GM21360 (cell line): ENCODE data around the gene IFIT1.

Experiments used
- ATAC-seq: cut with Tn5 transposase; IDR thresholded peaks from one replicate; pipeline ENCODE4 v1.9.1; 2021; ENCODE audit warnings: mild to moderate bottlenecking, moderate library complexity; ENCODE audit not compliant: unreplicated experiment

The IFIT1 gene, protein sequence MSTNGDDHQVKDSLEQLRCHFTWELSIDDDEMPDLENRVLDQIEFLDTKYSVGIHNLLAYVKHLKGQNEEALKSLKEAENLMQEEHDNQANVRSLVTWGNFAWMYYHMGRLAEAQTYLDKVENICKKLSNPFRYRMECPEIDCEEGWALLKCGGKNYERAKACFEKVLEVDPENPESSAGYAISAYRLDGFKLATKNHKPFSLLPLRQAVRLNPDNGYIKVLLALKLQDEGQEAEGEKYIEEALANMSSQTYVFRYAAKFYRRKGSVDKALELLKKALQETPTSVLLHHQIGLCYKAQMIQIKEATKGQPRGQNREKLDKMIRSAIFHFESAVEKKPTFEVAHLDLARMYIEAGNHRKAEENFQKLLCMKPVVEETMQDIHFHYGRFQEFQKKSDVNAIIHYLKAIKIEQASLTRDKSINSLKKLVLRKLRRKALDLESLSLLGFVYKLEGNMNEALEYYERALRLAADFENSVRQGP

DNA sequence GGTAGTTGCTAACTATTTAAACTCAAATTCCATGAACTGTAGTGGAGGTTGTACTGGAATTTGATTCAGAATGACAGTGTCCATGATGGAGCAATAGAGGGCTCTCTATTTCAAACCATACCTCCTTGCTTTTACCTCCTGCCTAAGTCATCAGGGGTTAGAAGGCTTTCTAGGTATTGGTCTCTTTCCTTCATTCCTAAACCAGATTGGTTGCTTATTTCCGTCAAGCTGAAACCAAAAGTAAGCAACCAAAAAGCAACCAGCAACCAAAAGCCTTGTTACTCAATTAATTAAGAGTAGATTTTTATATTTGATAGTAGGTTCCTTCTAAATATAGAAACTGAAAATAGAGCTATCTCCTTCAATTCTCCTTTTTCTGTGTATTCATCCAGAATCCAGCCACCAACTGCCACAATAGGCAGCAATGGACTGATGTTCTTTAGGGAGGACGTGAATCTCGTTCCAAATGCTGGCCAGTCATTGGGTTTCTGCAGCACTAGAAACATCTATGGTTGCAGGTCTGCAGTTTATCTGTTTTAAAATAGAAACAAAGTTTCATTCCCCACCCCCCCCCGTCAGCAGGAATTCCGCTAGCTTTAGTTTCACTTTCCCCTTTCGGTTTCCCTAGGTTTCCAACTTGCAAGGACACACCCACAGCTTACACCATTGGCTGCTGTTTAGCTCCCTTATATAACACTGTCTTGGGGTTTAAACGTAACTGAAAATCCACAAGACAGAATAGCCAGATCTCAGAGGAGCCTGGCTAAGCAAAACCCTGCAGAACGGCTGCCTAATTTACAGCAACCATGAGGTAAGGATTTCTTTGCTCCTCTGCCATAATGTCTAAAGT, at the start of gene IFIT1:
IFIT1 (plus strand) TSS at position 717 of the 850 bp plus-strand sequence; CDS start at position 807, 90 bp downstream.
- peak; percentile 75 for ATAC-seq

DNA sequence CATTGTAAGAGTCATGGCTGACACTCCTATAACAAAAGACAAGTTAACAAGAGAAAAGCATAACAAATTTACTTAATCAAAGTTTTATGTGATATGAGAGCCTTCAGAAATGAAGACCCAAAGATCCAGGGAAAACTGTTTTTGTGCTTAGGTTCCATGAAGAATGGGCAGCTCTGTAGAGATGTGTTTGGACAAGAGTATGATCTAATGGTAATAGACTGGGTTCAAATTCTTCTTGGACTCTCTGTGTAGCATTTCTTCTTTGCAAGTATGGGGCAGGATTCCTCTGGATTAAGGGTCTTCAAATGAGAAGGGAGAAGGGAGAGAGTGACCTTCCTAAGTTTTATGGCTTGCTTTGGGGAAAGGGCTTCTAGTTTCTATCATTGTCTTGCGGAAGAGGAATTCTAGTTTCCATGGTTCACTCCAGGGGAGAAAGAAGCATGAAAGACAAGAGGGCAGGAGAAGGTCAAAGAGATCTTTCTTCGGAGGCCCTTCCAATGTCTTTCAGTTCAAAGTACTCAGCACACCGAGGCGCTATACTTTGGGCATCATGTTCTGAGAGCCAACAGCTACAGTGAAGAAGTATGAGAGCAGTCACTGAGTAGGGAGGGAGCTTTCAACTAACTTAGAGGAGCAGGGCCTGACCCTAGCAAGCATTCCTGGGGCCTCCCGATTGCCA, 49.2 kb upstream of the IFIT1 start:
- no peak for ATAC-seq

DNA sequence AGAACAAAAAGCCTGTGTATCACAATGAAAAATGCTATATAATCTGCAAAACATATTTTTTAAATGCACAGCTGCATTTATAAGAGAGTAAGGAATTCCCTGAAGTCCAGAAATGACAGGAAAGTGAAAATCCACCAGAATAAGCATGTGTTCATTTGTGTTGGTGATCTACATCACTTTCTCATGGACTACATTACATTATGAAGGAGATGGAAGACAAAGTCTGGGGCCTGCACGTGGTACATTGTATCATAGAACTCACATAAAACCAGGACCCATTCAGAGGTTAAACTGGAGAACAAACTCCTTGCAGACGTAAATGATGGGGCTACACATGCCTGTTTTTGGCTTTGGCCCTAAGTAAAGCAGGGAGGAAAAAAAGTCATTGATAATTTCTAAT, 48.3 kb upstream of the IFIT1 start:
- no peak for ATAC-seq

DNA sequence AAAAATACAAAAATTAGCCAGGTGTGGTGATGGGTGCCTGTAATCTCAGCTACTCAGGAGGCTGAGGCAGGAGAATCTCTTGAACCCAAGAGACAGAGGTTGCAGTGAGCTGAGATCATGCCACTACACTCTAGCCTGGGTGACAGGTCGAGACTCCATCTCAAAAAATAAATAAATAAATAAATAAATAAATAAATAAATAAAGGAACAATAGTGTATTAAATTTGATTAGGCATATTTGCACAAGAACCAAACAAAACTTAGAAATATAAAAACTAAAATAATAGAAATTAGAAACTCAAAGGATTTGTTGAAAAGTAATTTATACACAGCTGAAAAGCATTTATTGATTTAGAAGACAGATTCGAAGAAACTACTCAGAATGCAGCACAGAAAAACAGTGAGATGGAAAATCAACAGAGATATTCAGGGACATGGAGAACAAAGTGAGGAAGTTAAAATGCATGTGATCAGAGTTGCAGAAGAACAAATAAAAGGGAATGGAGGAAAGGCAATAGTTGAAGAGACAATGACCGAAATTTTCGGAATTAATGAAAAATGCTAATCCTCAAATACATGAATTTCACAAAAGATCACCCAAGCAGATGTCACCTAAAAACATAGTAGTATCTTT, 46.9 kb upstream of the IFIT1 start:
- no peak for ATAC-seq

DNA sequence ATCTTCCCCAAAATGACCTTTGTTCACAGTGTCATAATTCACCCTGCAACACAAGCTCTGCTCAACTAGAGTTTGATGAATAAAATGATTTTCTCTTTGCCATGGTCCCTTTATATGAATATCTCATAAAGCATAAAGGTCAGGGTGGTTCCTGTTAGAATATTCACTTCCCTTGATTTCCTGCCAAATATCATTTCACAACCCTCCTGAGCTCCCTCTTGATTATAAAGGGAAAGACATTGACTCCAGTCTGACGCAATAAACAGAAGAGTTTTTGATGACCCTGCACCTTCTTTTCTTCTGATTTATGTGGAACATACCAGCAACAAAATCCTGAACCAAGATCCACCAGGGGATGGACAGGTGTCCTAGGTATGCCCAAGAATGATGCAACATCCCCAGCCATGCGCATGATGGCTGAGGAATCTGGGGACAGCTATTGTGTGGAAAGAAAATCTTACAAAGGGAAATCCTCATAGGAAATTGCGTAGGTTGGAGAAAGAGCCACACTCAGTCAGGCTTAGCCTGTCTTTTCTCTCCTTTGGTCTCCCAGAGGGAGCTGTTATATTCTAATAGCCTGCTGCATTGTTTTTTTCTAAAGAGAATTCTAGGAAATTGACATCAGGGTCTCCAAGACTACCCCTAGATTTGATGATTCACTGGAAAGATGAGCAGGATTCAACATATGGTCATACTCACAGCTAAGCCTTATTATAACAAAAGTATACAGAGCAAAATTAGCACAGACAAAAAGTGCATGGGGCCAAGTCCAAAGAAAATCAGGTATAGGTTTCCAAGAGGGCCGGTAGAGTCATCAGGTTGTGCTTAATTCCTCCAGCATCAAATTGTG, 45.8 kb upstream of the IFIT1 start:
- ATAC-seq, result no peak

DNA sequence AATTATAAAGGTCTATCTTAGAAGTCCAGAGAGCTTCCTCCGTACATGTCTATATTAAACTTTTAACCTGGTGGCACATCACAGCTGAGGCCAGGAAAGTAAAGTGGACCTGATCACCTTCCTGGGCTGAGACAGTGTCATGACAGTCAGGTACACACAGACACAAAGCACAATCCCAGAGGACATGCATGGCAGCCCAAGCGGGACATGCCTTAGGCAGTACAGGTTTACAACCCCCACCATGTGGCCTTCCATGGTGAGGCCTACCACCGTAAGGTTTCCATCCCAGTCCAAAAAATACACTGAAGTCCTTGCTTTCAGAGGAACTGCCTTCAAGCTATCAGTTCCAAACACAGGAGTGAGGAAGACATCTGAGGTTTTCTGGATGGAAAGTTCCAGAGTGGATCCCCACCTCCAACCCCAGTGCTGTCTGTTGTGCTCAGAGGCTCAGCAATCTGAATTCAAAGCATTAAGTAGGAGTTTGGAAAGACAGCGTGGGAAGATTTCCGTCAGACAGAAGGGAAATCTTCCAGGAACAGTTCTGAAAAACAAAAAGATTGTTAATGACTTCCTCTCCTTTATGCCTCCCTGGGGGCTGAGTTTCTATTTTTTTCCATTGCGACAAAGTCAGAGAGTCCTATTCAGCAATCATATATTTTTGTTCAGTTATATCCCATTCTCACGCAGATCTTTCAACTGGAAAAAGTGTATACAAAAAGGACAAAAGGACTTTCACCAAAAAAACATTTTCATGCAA, 44.5 kb upstream of the IFIT1 start:
- ATAC-seq, result no peak

DNA sequence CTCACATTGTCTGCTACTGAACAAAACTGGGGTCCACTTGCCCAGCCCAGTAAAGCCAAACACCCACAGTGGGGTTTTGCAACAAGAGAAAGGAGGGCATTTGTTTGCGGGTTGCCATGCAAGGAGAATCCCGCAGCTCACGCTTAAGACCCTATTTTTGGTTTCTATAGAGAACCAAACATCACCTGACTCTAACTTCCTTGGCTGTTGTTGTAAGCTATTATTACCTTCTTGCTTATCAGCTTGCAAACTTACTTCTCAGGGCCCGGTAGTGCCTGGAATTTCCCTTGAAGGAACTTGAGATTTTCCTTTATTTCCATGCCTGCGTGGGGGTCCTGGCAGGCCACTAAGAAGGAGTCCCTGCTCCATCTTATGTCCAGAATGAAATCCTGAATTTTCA, 43.9 kb upstream of the IFIT1 start:
- no peak for ATAC-seq

DNA sequence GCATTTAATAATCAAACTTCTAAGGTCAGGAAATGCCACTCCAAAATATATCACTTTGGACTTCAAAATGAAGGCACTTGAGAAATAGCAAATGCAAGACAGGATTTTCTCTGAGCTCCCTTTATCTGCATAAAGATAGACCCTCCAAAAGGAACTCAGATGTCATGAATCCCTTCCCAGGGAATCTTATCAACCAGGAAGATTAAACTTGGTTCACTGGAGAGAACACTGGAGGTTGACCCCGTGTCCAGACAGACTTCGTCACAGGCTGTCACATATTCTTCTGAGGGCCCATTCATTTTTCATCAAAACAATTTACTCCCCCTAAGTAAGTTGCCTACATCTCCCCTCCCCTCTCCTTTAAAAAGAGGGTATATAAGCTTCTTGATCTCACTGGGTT, 43.4 kb upstream of the IFIT1 start:
- ATAC-seq, result no peak

DNA sequence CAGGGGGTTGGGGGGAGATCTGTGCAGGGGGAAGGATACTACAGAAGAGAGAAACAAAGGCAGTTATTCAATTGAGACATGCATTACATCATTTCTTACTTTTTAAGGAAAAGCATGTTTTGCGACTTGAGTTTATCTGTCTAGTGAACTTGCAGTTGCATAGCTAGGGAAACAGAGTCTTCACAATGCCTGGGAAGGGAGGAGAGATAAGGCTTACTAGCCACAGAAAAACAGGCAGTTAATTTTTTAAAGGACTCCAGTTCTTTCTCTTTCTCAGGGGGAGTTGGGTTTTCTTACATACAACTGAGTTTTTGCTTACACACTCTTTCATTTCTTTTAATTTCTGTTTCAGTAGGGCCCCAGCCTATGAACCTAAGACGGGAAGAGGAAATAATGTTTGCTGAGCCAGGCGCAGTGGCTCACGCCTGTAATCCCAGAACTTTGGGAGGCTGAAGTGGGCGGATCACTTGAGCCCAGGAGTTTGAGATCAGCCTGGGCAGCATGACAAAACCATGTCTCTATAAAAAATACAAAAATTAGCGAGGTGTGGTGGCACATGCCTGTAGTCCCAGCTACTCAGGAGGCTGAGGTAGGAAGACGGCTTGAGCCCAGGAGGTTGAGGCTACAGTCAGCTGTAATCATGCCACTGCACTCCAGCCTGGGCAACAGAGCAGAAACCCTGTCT, 41.6 kb upstream of the IFIT1 start:
- ATAC-seq, result peak; percentile 33

DNA sequence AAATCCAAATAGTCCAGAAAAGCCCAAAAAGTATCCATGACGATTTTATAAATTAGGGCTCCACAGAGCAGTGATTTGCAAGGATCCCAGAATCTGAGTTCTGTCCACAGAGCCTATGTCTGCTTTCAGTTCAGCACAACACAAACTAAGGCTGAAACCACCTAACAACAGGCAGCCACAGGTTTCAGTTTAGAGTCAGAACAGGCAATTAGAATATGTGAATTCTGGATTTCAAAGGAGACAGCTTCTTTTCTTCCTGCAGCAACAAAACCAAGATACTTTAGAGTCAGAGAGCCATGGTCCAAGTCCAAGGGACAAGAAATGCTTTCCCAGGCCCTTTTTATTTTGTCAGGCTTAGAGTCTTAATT, 41.0 kb upstream of the IFIT1 start:
- peak; percentile 69 for ATAC-seq

DNA sequence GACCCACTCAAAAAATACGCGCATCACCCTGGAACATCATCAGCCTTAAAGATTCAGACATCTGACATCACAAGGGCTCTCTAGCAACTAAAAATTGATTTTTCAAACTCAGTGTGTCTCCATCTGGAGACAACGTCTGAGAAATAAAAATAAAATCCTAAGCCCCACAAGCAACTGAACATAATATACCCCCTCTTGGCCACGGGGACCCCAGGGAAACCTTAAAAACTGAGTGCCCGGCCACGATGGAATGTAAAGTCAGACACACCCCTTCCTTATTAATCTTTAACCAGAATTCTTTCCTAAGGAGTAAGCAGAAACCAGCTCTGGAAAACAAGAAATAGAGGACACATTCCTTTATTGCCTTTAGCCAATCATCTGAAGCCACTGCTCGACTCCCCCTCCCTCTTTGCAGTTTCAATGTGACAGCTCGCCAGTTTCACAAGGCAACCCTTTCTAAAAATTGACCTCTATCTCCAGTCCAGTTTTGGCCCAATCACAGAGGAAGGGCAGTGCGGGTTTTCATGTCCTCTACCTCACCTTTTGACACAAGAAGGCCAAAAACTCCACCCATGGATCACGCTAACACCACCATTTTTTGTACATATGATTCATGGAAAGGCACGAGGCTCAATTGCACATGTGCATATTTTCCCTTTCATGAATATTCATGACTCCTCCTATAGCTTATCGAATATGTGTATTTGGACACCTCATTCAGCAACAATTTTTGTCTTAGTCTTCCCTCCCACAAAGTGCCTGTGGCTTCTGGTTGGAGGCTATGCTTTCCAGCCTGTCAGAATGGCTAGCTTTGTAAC, 40.4 kb upstream of the IFIT1 start:
- peak; percentile 38 for ATAC-seq

DNA sequence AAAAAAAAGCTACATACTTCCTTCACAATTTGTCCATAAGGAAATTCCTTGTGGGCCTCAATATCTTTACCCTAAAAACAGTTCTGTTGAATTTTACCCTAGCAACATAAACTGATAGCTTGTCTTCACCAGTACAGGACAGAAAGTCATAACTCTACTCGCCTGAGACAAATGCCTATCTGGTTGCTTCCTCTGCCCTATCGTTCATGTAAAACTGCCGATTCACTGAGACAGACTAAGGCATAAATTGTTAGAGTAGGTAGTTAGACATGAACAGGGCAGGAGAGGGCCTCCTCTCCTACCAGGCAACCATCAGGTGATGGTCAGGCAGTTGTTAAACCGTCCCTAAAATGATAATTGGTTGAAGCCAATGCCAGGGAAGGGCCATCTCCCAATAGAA, 39.6 kb upstream of the IFIT1 start:
- ATAC-seq, result no peak

DNA sequence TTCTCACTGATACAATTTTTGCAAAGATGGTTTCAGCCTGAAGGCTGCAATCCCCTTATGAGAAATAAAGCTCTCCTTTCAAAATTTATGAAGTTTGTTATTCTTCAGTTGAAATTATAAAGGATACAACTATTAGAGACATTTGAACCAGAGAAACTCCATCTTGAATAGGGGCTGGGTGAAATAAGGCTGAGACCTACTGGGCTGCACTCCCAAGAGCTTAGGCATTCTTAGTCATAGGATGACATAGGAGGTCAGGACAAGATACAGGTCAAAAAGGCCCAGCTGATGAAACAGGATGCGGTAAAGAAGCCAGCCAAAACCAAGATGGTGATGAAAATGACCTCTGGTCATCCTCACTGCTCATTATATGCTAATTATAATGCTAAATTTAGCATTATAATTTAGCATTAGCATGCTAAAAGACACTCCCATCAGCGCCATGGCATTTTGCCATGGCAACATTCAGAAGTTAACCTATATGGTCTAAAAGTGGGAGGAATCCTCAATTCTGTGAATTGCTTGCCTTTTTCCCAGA, 37.0 kb upstream of the IFIT1 start:
- no peak for ATAC-seq

DNA sequence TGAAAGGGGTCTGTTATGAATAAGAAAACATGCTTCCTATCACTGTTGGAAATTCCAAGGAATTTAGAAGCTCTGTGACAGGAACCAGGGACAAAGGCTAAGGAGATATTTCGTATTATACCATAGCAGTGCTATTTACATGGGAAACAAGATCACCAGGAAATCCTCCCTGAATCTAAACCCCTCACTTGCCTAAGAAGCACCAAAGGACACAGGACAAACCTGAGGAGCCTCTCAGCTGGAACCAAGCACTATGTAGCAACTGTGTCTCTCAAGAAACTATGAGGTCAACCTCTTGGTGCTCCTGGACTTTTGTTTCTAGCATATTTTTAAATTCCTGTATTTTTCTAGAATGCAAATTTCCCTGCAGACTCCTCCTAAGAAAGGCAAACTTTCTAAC, 35.3 kb upstream of the IFIT1 start:
- no peak for ATAC-seq

DNA sequence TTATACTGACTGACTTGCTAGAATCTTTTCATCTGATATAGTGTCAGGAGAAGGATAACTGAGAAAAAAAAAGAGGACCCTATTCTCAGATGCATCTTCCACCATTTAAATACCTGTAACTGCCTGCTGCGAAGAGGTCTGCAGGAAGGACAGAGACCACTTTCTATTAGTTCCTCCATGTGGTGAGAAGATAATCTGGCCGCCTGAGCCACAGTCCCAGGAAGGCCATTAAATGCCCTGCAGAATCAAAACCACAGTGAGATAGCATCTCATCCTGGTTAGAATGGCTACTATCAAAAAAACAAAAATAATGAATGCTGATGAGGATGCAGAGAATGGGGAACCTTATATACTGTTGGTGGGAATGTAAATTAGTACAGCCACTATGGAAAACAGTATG, 34.4 kb upstream of the IFIT1 start:
- ATAC-seq, result no peak

DNA sequence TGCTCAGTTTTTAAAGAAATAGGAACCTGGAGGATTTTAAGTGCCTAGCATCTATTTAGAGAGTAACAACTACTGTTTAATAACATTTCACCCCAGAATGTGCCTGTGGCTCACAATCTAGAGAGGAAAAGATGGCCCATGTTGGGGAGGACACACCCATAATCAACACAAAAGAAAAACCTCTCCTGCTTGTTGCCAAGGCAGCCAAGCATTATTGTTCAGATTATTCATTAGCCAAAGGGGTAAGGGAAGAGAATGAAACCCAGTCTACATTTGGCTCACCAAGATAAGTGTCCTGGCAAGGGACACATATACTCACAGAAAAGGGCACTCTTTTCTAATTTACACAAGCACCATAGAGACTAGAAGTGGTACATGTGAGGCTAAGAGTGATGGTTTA, 32.3 kb upstream of the IFIT1 start:
- no peak for ATAC-seq

DNA sequence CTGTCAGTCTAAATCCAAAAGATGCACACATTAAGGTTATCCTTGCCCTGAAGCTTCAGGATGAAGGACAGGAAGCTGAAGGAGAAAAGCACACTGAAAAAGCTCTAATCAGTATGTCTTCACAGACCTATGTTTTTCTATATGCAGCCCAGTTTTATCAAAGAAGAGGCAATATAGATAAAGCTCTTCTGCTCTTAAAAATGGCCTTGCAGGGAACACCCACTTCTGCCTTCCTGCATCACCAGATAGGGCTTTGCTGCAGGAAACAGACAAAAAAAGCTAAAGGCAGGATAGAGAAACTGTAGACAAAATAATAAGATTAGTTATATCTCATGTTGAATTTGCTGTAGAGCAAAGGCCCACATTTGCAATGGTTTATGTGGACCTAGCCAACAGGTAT, 29.5 kb upstream of the IFIT1 start:
- no peak for ATAC-seq
